Sciatic nerve (tissue), 2 donors: ENCODE data around the gene VSX2. TPM values are rescaled to one million over a fixed set of nuclear protein-coding genes. Genes with fewer than 3 reads are reported as not detected.

ENCODE experiments used
- ATAC-seq: fragments of 200-7000 bp; cut with Tn5 transposase; one replicate; pipeline ENCODE4 v1.9.1; 2020; ENCODE audit warnings: mild to moderate bottlenecking, moderate library complexity
- DNase-seq: peaks from one replicate; pipeline ENCODE4 v3.0.0-alpha.2; 2020; ENCODE audit warnings: low spot score
- intact Hi-C: fragments of 100-400 bp; cut with DNase I; formaldehyde crosslinking; loops from one replicate; pipeline ENCODE4 v1.14.2; 2022
- total RNA-seq: library from RNA; stranded (reverse); fragmentation: NEBNext Ultra II Directional; extraction: Animal tissue kit (Norgen Biotek cat#: 25700); gene quantifications from one replicate; pipeline ENCODE4 v1.2.1, GENCODE V29; 2021
- donor health status: DM: no; HTN: no; CAD: no.
- donor health status: DM: no; HTN: no; CAD: no.

Gene VSX2
- not detected for total RNA-seq

- ATAC-seq (no peak), DNase-seq (no peak)
- intact Hi-C loops, result no loop called here
These were observed at the start of gene VSX2 for GRCh38 chr14:74238974-74239847. Gene VSX2 (plus strand): TSS chr14:74239449. CDS start chr14:74239562, 113 bp downstream.

GRCh38 chr14:74190927-74191575 lies 48.2 kb upstream of the VSX2 start:
- intact Hi-C loops, result no loop called here
- ATAC-seq (no peak), DNase-seq (no peak)

GRCh38 chr14:74194506-74195274 lies 44.6 kb upstream of the VSX2 start:
- ATAC-seq, result no peak
- DNase-seq, result no peak
- intact Hi-C loops, result no loop called here

GRCh38 chr14:74195623-74196022 lies 43.6 kb upstream of the VSX2 start:
- no peak for ATAC-seq
- intact Hi-C loops, result no loop called here
- DNase-seq, result no peak

- ATAC-seq (no peak), DNase-seq (no peak)
- intact Hi-C loops, result no loop called here
These were observed 40.6 kb upstream of the VSX2 start for GRCh38 chr14:74198441-74199234.

GRCh38 chr14:74202113-74202512 lies 37.1 kb upstream of the VSX2 start:
- intact Hi-C loops, result no loop called here
- no peak for ATAC-seq
- no peak for DNase-seq

GRCh38 chr14:74203639-74204038 lies 35.6 kb upstream of the VSX2 start:
- no peak for DNase-seq
- no peak for ATAC-seq
- intact Hi-C loops, result no loop called here

GRCh38 chr14:74204491-74204890 lies 34.8 kb upstream of the VSX2 start:
- intact Hi-C loops, result no loop called here
- DNase-seq, result no peak
- no peak for ATAC-seq

- intact Hi-C loops, result no loop called here
- no peak for DNase-seq
- ATAC-seq, result no peak
These were observed 33.4 kb upstream of the VSX2 start for GRCh38 chr14:74205882-74206281.

- intact Hi-C loops, result no loop called here
- DNase-seq (no peak), ATAC-seq (no peak)
These were observed 31.3 kb upstream of the VSX2 start for GRCh38 chr14:74207943-74208342.

GRCh38 chr14:74208642-74209041 lies 30.6 kb upstream of the VSX2 start:
- no peak for ATAC-seq
- DNase-seq, result no peak
- intact Hi-C loops, result no loop called here

- ATAC-seq, result no peak
- no peak for DNase-seq
- intact Hi-C loops, result no loop called here
These were observed 27.2 kb upstream of the VSX2 start for GRCh38 chr14:74211945-74212580.

- ATAC-seq (no peak), DNase-seq (no peak)
- intact Hi-C loops, result no loop called here
These were observed 25.1 kb upstream of the VSX2 start for GRCh38 chr14:74213907-74214803.

- intact Hi-C loops, result no loop called here
- DNase-seq (no peak), ATAC-seq (no peak)
These were observed 22.6 kb upstream of the VSX2 start for GRCh38 chr14:74216671-74217070.

GRCh38 chr14:74217672-74218448 lies 21.4 kb upstream of the VSX2 start:
- peak; percentile 83 for DNase-seq
- ATAC-seq, result peak; percentile 86
- intact Hi-C loops, result no loop called here

- ATAC-seq (no peak), DNase-seq (no peak)
- intact Hi-C loops, result no loop called here
These were observed 20.8 kb upstream of the VSX2 start for GRCh38 chr14:74218462-74218861.
